K562 (cell line): ENCODE results near the gene TBC1D16. TPM values are rescaled to one million over a fixed set of nuclear protein-coding genes. Genes with fewer than 3 reads are reported as not detected.

Experiments
- ATAC-seq: fragments of 200-7000 bp; cut with Tn5 transposase; 3 replicates; pipeline ENCODE4 v1.9.1; 2020; ENCODE audit warnings: moderate library complexity
- BruUV-seq: library from RNA; stranded (reverse); fragments of 400-500 nt; replicated peaks from 2 replicates; lab custom pipeline; 2021; lab: Mats Ljungman, UMichigan
- CTCF ChIA-PET: fragments of 300-600 bp; formaldehyde crosslinking; extraction: SDS; loops from one replicate; lab custom pipeline; 2021; ENCODE audit warnings: low intra/inter-chr PET ratio; lab: Yijun Ruan, JAX
- POLR2A ChIA-PET: fragments of 300-600, 350-650 bp; sonication (Branson Sonifier 250); formaldehyde crosslinking; extraction: SDS; loops from one replicate; lab custom pipeline; 2021; ENCODE audit warnings: antibody characterized with exemption, inconsistent platforms; lab: Yijun Ruan, JAX
- DNase-seq, 4 experiments: peaks; one replicate each; pipeline versions ENCODE4 v3.0.0 to v3.0.0-alpha.2; 2011 to 2018; ENCODE audit warnings: low spot score in 3 of 4, mixed read lengths in 3 of 4; ENCODE audit errors: extremely low read depth in 1 of 4
- FAIRE-seq: peaks from 2 replicates; lab custom pipeline; 2011; peaks lifted over from hg19 to GRCh38; lab: Jason Lieb, UNC
- H2AFZ ChIP-seq: 2 replicates; pipeline ENCODE4 v1.6.0; 2011; ENCODE audit warnings: low read depth, low read length, control low read depth, inconsistent platforms
- H3K27ac ChIP-seq: fragments of 200-600 bp; 3 replicates; pipeline ENCODE4 v1.8.0; 2011; ENCODE audit warnings: low read depth, mild to moderate bottlenecking, control low read depth, inconsistent platforms, low read length, moderate library complexity, mixed read lengths; ENCODE audit errors: extremely low read depth
- H3K27me3 ChIP-seq, 2 experiments: fragments of 300-600 bp in 1 of 2; 2 replicates in 1 of 2; 3 replicates in 1 of 2; pipeline versions ENCODE4 v1.6.0 to v1.8.0; 2011; ENCODE audit warnings: inconsistent platforms in 2 of 2, low read length in 2 of 2, mild to moderate bottlenecking in 1 of 2, mixed read lengths in 1 of 2, moderate library complexity in 1 of 2; ENCODE audit not compliant: control insufficient read depth in 2 of 2, insufficient read depth in 2 of 2
- H3K36me3 ChIP-seq: fragments of 300-600 bp; 3 replicates; pipeline ENCODE4 v1.8.0; 2011; ENCODE audit warnings: mild to moderate bottlenecking, low read length, inconsistent platforms; ENCODE audit not compliant: control insufficient read depth, insufficient read depth
- H3K4me1 ChIP-seq, 2 experiments: fragments of 200-600 bp in 1 of 2; replicated peaks in 1 of 2; 2 replicates in 1 of 2; 3 replicates in 1 of 2; pipeline versions ENCODE4 v1.5.1 to v1.8.0; 2011; ENCODE audit warnings: inconsistent platforms in 2 of 2, low read length in 2 of 2, mild to moderate bottlenecking in 1 of 2, mixed read lengths in 1 of 2, moderate library complexity in 1 of 2; ENCODE audit not compliant: control insufficient read depth in 2 of 2, insufficient read depth in 2 of 2
- H3K4me2 ChIP-seq: 2 replicates; pipeline ENCODE4 v1.6.1; 2011; ENCODE audit warnings: low read length, control low read depth, inconsistent platforms, mixed read lengths; ENCODE audit not compliant: insufficient read depth
- H3K4me3 ChIP-seq: fragments of 200-600 bp; sonication (generic), shearing (Covaris generic); 2 replicates; pipeline ENCODE4 v1.5.1; 2016; ENCODE audit warnings: control low read depth, inconsistent platforms
- H3K79me2 ChIP-seq: fragments of 200-600 bp; 3 replicates; pipeline ENCODE4 v1.8.0; 2011; ENCODE audit warnings: low read length, inconsistent platforms; ENCODE audit not compliant: control insufficient read depth, insufficient read depth
- H3K9ac ChIP-seq, 2 experiments: 2 replicates each; pipeline versions ENCODE4 v1.6.0 to v1.6.1; 2011; ENCODE audit warnings: low read depth in 2 of 2, low read length in 2 of 2, control low read depth in 1 of 2, inconsistent platforms in 1 of 2, mild to moderate bottlenecking in 1 of 2, mixed read lengths in 1 of 2; ENCODE audit not compliant: insufficient read depth in 1 of 2
- H3K9me1 ChIP-seq: one replicate; pipeline ENCODE4 v1.6.0; 2011; ENCODE audit warnings: inconsistent platforms, mild to moderate bottlenecking, low read length, moderate library complexity; ENCODE audit not compliant: control insufficient read depth, insufficient read depth
- H3K9me3 ChIP-seq: replicated peaks from 2 replicates; pipeline ENCODE4 v1.5.1; 2011; ENCODE audit warnings: low read depth, low read length, inconsistent platforms; ENCODE audit not compliant: control insufficient read depth, insufficient read depth
- H4K20me1 ChIP-seq: replicated peaks from 2 replicates; pipeline ENCODE4 v1.6.1; 2011; ENCODE audit warnings: low read length, inconsistent platforms, mixed read lengths; ENCODE audit not compliant: control insufficient read depth, insufficient read depth
- CTBP1 ChIP-seq: fragments of 450-650 bp; IDR thresholded peaks from 2 replicates; pipeline ENCODE4 v1.6.1; 2016; ENCODE audit warnings: borderline replicate concordance
- CXXC5 ChIP-seq: fragments of 250-450 bp; sonication (Bioruptor Pico); IDR thresholded peaks from 2 replicates; pipeline ENCODE4 v1.8.0; 2022; ENCODE audit warnings: inconsistent platforms, mild to moderate bottlenecking, moderate library complexity
- ELF4 ChIP-seq: fragments of 450-650 bp; formaldehyde crosslinking; IDR thresholded peaks from 2 replicates; pipeline ENCODE4 v1.4.0; 2022; ENCODE audit warnings: missing genetic modification characterization
- ESRRA ChIP-seq: fragments of 450-650 bp; IDR thresholded peaks from 2 replicates; pipeline ENCODE4 v1.6.1; 2014; ENCODE audit warnings: low read depth, mild to moderate bottlenecking, moderate library complexity, borderline replicate concordance
- NR2C1 ChIP-seq, 2 experiments: fragments of 450-650 bp; IDR thresholded peaks; 2 replicates each; pipeline ENCODE4 v1.6.1; 2017; ENCODE audit warnings: mild to moderate bottlenecking in 2 of 2, antibody characterized with exemption in 1 of 2, inconsistent platforms in 1 of 2, missing compliant biosample characterization in 1 of 2, missing genetic modification characterization in 1 of 2
- NR2C2 ChIP-seq, 2 experiments: fragments of 200-800 bp in 1 of 2; sonication (Bioruptor generic) in 1 of 2; sonication (generic) in 1 of 2; formaldehyde crosslinking in 1 of 2; IDR thresholded peaks; 2 replicates each; pipeline versions ENCODE4 v1.6.1 to v1.8.0; 2016 to 2022; ENCODE audit warnings: mild to moderate bottlenecking in 1 of 2, missing compliant biosample characterization in 1 of 2, missing genetic modification characterization in 1 of 2, missing genetic modification reagents in 1 of 2
- NRF1 ChIP-seq, 2 experiments: fragments of 450-650 bp; IDR thresholded peaks in 1 of 2; conservative IDR thresholded peaks in 1 of 2; 2 replicates each; pipeline ENCODE4 v1.6.1; 2014; ENCODE audit warnings: mild to moderate bottlenecking in 2 of 2
- PRDM10 ChIP-seq: fragments of 450-650 bp; IDR thresholded peaks from 2 replicates; pipeline ENCODE4 v1.6.1; 2018; ENCODE audit not compliant: partially characterized antibody
- SAFB ChIP-seq: fragments of 200-400 bp; formaldehyde crosslinking; IDR thresholded peaks from 2 replicates; pipeline ENCODE4 v1.6.1; 2017; ENCODE audit warnings: low read depth, low read length, borderline replicate concordance
- SIX5 ChIP-seq, 2 experiments: IDR thresholded peaks; 2 replicates each; pipeline ENCODE4 v1.6.1; 2011; ENCODE audit warnings: low read length in 2 of 2, borderline replicate concordance in 1 of 2, low read depth in 1 of 2, mild to moderate bottlenecking in 1 of 2, moderate library complexity in 1 of 2; ENCODE audit not compliant: insufficient read depth in 1 of 2
- SRF ChIP-seq, 2 experiments: fragments of 250-450, 450-650 bp in 1 of 2; sonication (Bioruptor Pico) in 1 of 2; sonication (generic) in 1 of 2; formaldehyde crosslinking; IDR thresholded peaks; 2 replicates each; pipeline versions ENCODE4 v1.5.0 to v1.5.1; 2020 to 2022; ENCODE audit warnings: mild to moderate bottlenecking in 1 of 2, missing genetic modification reagents in 1 of 2
- TAF1 ChIP-seq: IDR thresholded peaks from 2 replicates; pipeline ENCODE4 v1.6.1; 2011; ENCODE audit warnings: mild to moderate bottlenecking, low read length, moderate library complexity; ENCODE audit not compliant: insufficient read depth, control insufficient read depth, severe bottlenecking; ENCODE audit errors: extremely low read depth
- ZFP36 ChIP-seq: fragments of 150-350 bp; IDR thresholded peaks from 2 replicates; pipeline ENCODE4 v1.6.1; 2018; ENCODE audit warnings: low read length, low read depth; ENCODE audit not compliant: partially characterized antibody
- ZKSCAN1 ChIP-seq: fragments of 150-350 bp; IDR thresholded peaks from 2 replicates; pipeline ENCODE4 v1.6.1; 2016; ENCODE audit warnings: low read depth, low read length
- ZNF785 ChIP-seq: fragments of 250-450 bp; sonication (Bioruptor Pico); IDR thresholded peaks from 2 replicates; pipeline ENCODE4 v1.4.0; 2020; ENCODE audit warnings: mild to moderate bottlenecking
- WGBS: fragments of 100-300 bp; shearing (Covaris generic); methylation state at CpG from one replicate; pipeline ENCODE4 v1.1.6; 2016; ENCODE audit warnings: low coverage, mixed read lengths; ENCODE audit not compliant: insufficient coverage; ENCODE audit errors: missing lambda C conversion rate; 5-methylcytosine and 5-hydroxymethylcytosine counted together
- in situ Hi-C: fragments of 300-500 bp; cut with MboI; formaldehyde crosslinking; loops from 4 replicates; pipeline ENCODE4 v1.15.0; 2018; ENCODE audit warnings: inconsistent platforms, mixed read lengths
- intact Hi-C: fragments of 100-400 bp; cut with micrococcal nuclease; formaldehyde crosslinking; loops from 2 replicates; pipeline ENCODE4 v1.14.2; 2022
- polyA plus RNA-seq, 8 experiments: library from polyadenylated mRNA; depleted of rRNA in 4 of 8; stranded (reverse) in 5 of 8; unstranded in 3 of 8; fragments of >200 nt; fragmentation: Nextera tagmentation in 2 of 8; fragmentation: Illumina TruSeq in 1 of 8; extraction: Ambion mirVana in 2 of 8; extraction: Trizol in 1 of 8; gene quantifications; 2 replicates each; pipeline versions ENCODE4 v1.2.1 to v1.2.3, GENCODE V29; 2011 to 2014; ENCODE audit warnings: inconsistent platforms in 1 of 8, missing spikeins in 1 of 8
- total RNA-seq, 7 experiments: library from RNA; depleted of rRNA in 6 of 7; stranded (reverse); fragments of >200 nt in 6 of 7; fragmentation: Illumina TruSeq in 2 of 7; extraction: Trizol in 2 of 7; gene quantifications; 2 replicates each; pipeline versions ENCODE4 v1.2.1 to v1.2.3, GENCODE V29; 2011 to 2021; ENCODE audit warnings: low replicate concordance in 1 of 7

Gene TBC1D16
- total and polyA plus RNA-seq, 9 of the 15 experiments (the other 6 are each of a cell fraction or from before 2014, with no cell fraction given): 0.01 to 0.20 (median 0.03) TPM; not detected in 1

- H3K4me1 ChIP-seq: peaks cover 2 to 14% of the 10 kb centered on the region in 2 experiments; a peak in 2 of 5 replicates
- peaks cover 64 to 77% of the 10 kb centered on the region in 2 experiments for H3K27me3 ChIP-seq
- H3K4me3 ChIP-seq: no peak overlapping the region
- DNase-seq: peak; percentile 70 to 77 (median 74)
- ChIA-PET CTCF (interaction anchor here (0.7 kb wide), 1 partner anchor 232 kb away, joined by 3 read pairs; no protein-coding TSS in a partner anchor), POLR2A (interaction anchor here (0.5 to 1.0 kb wide), 3 partner anchors 17 to 148 kb away, joined by 3 to 8 read pairs (median 4); no protein-coding TSS in a partner anchor)
- intact Hi-C loops (loop anchor here (2.0 to 10.0 kb wide), 3 partner anchors 120 to 228 kb away; no protein-coding TSS in a partner anchor), in situ Hi-C loops (no loop called here)
- FAIRE-seq: peak; percentile 80
- BruUV-seq: no TSS peak
- 0 out of 2 replicates have a peak overlapping the region, but pooled peaks have one; percentile 11 for H3K4me2 ChIP-seq
- 0 out of 4 replicates have a peak overlapping the region, but pooled peaks of 1 of the 2 experiments have one; percentile 32 for H3K9ac ChIP-seq
- H3K36me3 ChIP-seq: no peaks in the 10 kb centered on the region
- H3K27ac ChIP-seq: no peak overlapping the region
- no peaks in the 10 kb centered on the region for H3K9me3 ChIP-seq
- peak overlapping the region; percentile 34 for H2AFZ ChIP-seq
- no peaks in the 10 kb centered on the region for H3K79me2 ChIP-seq
- peak; percentile 92 for ATAC-seq
- peaks cover 13% of the 10 kb centered on the region; the same call in 1 of the 2 replicates for H4K20me1 ChIP-seq
- H3K9me1 ChIP-seq: no peaks in the 10 kb centered on the region
- under 1% methylated on average over 22 of the region's 23 CpGs for WGBS
- TF ChIP-seq TAF1: no peak
- peak; percentile 44; the same call in 1 of the 2 replicates for TF ChIP-seq ESRRA
- TF ChIP-seq ZFP36: peak; percentile 39
- TF ChIP-seq NRF1 (conservative IDR thresholded peaks at IDR 0.05 in 1 of 2, IDR thresholded peaks at IDR 0.05 in 1 of 2): no peak
- TF ChIP-seq PRDM10: no peak
- TF ChIP-seq SRF (CRISPR knock-in tag; IDR thresholded peaks at IDR 0.05): peak in 1 of 2 experiments; percentile 91; a peak in 1 of 4 replicates
- no peak for TF ChIP-seq SIX5 (IDR thresholded peaks at IDR 0.05; ENCODE audit: borderline replicate concordance in 1 of 2, insufficient read depth in 1 of 2, low read depth in 1 of 2, low read length in 2 of 2)
- TF ChIP-seq ELF4: no peak
- TF ChIP-seq CXXC5 (CRISPR knock-in tag): 0 out of 2 replicates have a peak, but pooled peaks have one; percentile 26
- no peak for TF ChIP-seq SAFB
- TF ChIP-seq NR2C1 (IDR thresholded peaks at IDR 0.05): peak; percentile 83
- TF ChIP-seq NR2C1 (tag; IDR thresholded peaks at IDR 0.05): peak; percentile 84
- peak; percentile 53; the same call in 1 of the 2 replicates for TF ChIP-seq ZKSCAN1
- peak; percentile 78 for TF ChIP-seq NR2C2 (CRISPR knock-in tag; IDR thresholded peaks at IDR 0.05)
- peak; percentile 87 for TF ChIP-seq NR2C2 (tag; IDR thresholded peaks at IDR 0.05)
- no peak for TF ChIP-seq ZNF785 (CRISPR knock-in tag)
- peak; percentile 38; the same call in 1 of the 2 replicates for TF ChIP-seq CTBP1
Observed at GRCh38 chr17:79974566-79975497, 60.8 kb downstream of the TBC1D16 start.
